AG09319 (cell line): ENCODE measurements around the gene ANAPC2.

Source experiments
- DNase-seq: peaks from one replicate; pipeline ENCODE4 v3.0.0-alpha.2; 2010; ENCODE audit warnings: low read depth; ENCODE audit errors: extremely low read depth
- TF ChIP-seq, protein P1 (sequence below): IDR thresholded peaks from 2 replicates; pipeline ENCODE4 v1.5.1; 2011; ENCODE audit warnings: low read depth, mild to moderate bottlenecking, inconsistent platforms, low read length, moderate library complexity

The ANAPC2 gene

DNA sequence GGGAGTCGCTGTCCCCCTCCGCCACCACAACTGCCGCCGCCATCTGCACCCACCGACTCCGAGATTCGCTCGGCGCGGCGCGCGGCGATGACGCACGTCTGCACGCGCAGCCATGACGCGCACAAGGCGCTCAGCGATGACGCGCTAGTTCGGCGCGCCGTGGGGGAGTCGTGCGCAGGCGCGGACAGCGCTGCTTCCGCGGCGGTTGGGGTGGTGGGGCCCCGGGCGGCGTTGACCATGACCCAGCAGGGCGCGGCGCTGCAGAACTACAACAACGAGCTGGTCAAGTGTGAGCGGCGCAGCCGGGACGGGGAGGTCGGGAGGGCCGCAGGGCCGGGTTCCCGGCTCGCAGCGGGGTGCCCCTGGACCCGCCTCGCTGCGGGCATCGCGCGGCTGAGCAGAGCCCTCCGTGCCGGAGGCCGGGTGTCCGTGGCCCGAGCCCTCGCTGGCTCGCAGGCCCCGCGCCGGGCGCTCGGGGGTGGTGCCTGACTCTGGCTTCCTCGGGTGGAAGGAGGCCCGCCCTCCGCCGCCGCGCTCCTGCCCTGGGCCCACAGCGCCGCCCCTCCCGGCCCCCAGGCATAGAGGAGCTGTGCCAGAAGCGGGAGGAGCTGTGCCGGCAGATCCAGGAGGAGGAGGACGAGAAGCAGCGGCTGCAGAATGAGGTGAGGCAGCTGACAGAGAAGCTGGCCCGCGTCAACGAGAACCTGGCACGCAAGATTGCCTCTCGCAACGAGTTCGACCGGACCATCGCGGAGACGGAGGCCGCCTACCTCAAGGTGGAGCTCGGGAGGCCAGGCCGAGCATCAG is at the start of gene ANAPC2, which contains the start of gene SSNA1:
TSS of gene ANAPC2 (minus strand) at position 71 of the 807 bp plus-strand sequence. CDS start at position 43, 28 bp downstream.
TSS of gene SSNA1 (plus strand) at position 187 of the 807 bp plus-strand sequence. CDS start at position 238, 51 bp downstream.
- DNase-seq = peak; percentile 78
- TF ChIP-seq, protein P1, sequence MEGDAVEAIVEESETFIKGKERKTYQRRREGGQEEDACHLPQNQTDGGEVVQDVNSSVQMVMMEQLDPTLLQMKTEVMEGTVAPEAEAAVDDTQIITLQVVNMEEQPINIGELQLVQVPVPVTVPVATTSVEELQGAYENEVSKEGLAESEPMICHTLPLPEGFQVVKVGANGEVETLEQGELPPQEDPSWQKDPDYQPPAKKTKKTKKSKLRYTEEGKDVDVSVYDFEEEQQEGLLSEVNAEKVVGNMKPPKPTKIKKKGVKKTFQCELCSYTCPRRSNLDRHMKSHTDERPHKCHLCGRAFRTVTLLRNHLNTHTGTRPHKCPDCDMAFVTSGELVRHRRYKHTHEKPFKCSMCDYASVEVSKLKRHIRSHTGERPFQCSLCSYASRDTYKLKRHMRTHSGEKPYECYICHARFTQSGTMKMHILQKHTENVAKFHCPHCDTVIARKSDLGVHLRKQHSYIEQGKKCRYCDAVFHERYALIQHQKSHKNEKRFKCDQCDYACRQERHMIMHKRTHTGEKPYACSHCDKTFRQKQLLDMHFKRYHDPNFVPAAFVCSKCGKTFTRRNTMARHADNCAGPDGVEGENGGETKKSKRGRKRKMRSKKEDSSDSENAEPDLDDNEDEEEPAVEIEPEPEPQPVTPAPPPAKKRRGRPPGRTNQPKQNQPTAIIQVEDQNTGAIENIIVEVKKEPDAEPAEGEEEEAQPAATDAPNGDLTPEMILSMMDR = peak; percentile 47

DNA sequence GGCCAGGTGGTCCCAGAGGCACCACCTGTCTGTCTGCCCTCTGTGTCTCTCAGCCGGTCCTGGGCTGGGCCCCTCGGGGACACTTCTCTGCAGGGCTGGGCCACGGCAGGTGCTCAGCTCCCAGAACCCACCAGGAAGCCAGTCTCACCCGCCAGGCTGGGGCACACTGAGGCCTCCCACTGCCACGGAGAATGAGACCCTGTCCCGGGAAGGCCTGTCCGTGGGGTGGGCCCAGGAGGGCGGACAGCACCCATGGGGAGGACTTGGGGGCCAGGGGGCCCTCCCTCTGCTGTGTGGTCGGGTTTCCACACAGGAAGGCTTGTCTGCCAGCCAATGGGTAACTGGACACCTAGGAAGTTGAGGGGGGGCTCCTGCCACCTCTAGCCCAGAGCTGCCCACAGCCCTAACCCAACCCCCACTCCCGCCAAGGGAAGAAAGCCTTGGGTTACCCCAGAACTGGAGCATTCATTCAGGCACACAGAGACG is 48.6 kb upstream of the ANAPC2 start:
- TF ChIP-seq, protein P1 = no peak
- no peak for DNase-seq

- peak; percentile 29 for DNase-seq
- TF ChIP-seq, protein P1 = peak; percentile 92
Observed at GRCh38 chr9:137236238-137236935, 48.0 kb upstream of the ANAPC2 start.

GRCh38 chr9:137235424-137236237 is 47.3 kb upstream of the ANAPC2 start:
- TF ChIP-seq, protein P1 = no peak
- DNase-seq = no peak

GRCh38 chr9:137234758-137235423 is 46.5 kb upstream of the ANAPC2 start:
- DNase-seq = no peak
- TF ChIP-seq, protein P1 = no peak

DNA sequence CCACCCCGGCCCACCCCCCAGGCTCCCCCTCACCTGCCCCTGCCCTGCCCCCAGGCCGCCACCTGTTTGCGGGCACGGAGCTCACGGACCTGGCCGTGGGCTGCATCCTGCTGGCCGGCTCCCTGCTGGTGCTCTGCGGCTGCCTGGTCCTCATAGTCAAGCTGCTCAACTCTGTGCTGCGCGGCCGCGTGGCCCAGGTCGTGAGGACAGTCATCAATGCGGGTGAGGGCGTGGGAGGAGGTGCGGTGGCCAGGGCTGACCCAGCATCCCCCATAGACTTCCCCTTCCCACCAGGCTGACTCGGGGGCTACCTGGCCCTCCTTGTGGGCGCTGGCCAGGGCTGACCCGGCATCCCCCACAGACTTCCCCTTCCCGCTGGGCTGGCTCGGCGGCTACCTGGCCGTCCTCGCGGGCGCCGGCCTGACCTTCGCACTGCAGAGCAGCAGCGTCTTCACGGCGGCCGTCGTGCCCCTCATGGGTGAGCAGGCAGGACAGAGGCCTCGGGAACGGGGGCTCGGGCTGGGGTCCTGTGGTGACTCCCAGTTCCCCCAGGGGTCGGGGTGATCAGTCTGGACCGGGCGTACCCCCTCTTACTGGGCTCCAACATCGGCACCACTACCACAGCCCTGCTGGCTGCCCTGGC is 45.8 kb upstream of the ANAPC2 start:
- DNase-seq = no peak
- TF ChIP-seq, protein P1 = no peak
